Heart left ventricle (tissue), 16 donors: ENCODE results near the gene OR51D1. TPM values are rescaled to one million over a fixed set of nuclear protein-coding genes. Genes with fewer than 3 reads are reported as not detected.

Source experiments
- ATAC-seq, 4 donors: fragments of 200-7000 bp; cut with Tn5 transposase; one replicate each; pipeline ENCODE4 v1.9.1; 2020 to 2022; ENCODE audit warnings: moderate library complexity in 4 of 4, mild to moderate bottlenecking in 3 of 4, moderate number of reproducible peaks in 1 of 4
- DNase-seq, 5 donors: peaks; one replicate each; pipeline ENCODE4 v3.0.0-alpha.2; 2020
- H3K27ac ChIP-seq, 12 donors: fragments of 200-600 bp; sonication (generic) in 4 of 12; one replicate each; pipeline versions ENCODE4 v1.5.0 to v1.8.0; 2016 to 2022; ENCODE audit warnings: mild to moderate bottlenecking in 2 of 12
- H3K27me3 ChIP-seq, 9 donors: fragments of 200-600 bp; sonication (generic) in 2 of 9; one replicate each; pipeline versions ENCODE4 v1.5.1 to v1.8.0; 2016 to 2022; ENCODE audit warnings: mild to moderate bottlenecking in 3 of 9
- H3K36me3 ChIP-seq, 9 donors: fragments of 200-600 bp; sonication (generic) in 2 of 9; one replicate each; pipeline versions ENCODE4 v1.5.0 to v1.8.0; 2018 to 2022; ENCODE audit warnings: mild to moderate bottlenecking in 2 of 9
- H3K4me1 ChIP-seq, 12 donors: fragments of 200-600 bp; sonication (generic) in 4 of 12; one replicate each; pipeline versions ENCODE4 v1.5.0 to v1.8.0; 2016 to 2022; ENCODE audit warnings: mild to moderate bottlenecking in 3 of 12
- H3K4me3 ChIP-seq, 12 donors: fragments of 200-600 bp; sonication (generic) in 4 of 12; one replicate each; pipeline versions ENCODE4 v1.5.0 to v1.8.0; 2017 to 2022; ENCODE audit warnings: mild to moderate bottlenecking in 9 of 12, moderate library complexity in 4 of 12
- H3K9me3 ChIP-seq, 12 donors: fragments of 200-600 bp; sonication (generic) in 4 of 12; one replicate each; pipeline versions ENCODE4 v1.5.0 to v1.8.0; 2016 to 2022; ENCODE audit warnings: mild to moderate bottlenecking in 1 of 12
- POLR2A ChIP-seq, 2 donors: fragments of 450-650 bp; IDR thresholded peaks; one replicate each; pipeline ENCODE4 v1.6.1; 2017; ENCODE audit warnings: antibody characterized with exemption in 2 of 2, mild to moderate bottlenecking in 2 of 2, moderate library complexity in 2 of 2
- WGBS, 4 donors: extraction: QIAGEN DNeasy Blood & Tissue Kit in 2 of 4; methylation state at CpG; one replicate each; pipeline versions ENCODE4 v1.1.5 to v1.1.7; 2013 to 2018; 5-methylcytosine and 5-hydroxymethylcytosine counted together
- intact Hi-C, 10 donors: fragments of 100-400 bp; cut with DNase I; formaldehyde crosslinking; loops; one replicate each; pipeline versions ENCODE4 v1.11.1 to v1.14.2; 2022
- polyA plus RNA-seq, 2 donors: library from polyadenylated mRNA; stranded (reverse); fragments of 200-250 nt; gene quantifications; one replicate each; pipeline ENCODE4 v1.2.3, GENCODE V29; 2013
- total RNA-seq, 9 donors: library from RNA; depleted of rRNA in 2 of 9; stranded (reverse); fragments of >200 nt in 2 of 9; fragmentation: NEBNext Ultra II Directional in 3 of 9; extraction: Animal tissue kit (Norgen Biotek cat#: 25700) in 3 of 9; gene quantifications; one replicate each; pipeline versions ENCODE4 v1.1.0 to v1.2.4, GENCODE V29; 2016 to 2023
- TF ChIP-seq, protein P1 (sequence below), 12 donors: fragments of 200-600 bp; sonication (generic) in 4 of 12; IDR thresholded peaks; one replicate each; pipeline versions ENCODE4 v1.5.0 to v1.8.0; 2018 to 2022; ENCODE audit warnings: antibody characterized with exemption in 12 of 12, mild to moderate bottlenecking in 5 of 12
- donor health status: ischemic (EF 13 %, LVEDD 7.1; RV severe dilation, severe dysfunction).
- donor health status: healthy with polysubstance abuse.
- donor health status: DM: no; HTN: yes; CAD: no.
- donor health status: DM: no; HTN: no; CAD: no.
- donor health status: ischemic (EF 25% LVEDD 6.9; RV normal size, moderate dysfunction).
- donor health status: ischemic (EF 25% LVEDD 5.7; RV mildly dilated, moderate dysfunction).
- donor health status: healthy.
- donor health status: DM: yes; HTN: yes; CAD: no.
- donor health status: ischemic (EF 35%, LVEDD 5.7; RV mildly dilated, moderate dysfunction).
- donor health status: nonischemic (EF 11% LVEDD 7.7; RV severe dilation, severe dysfunction).
- donor health status: DM: yes; HTN: yes; CAD: no.
- donor health status: PGD.
- donor health status: ischemic (EF 29% LVEDD 5.4; RV normal size, mild dysfunction).
- donor health status: nonischemic (EF 23%, LVEDD 6.1; RV moderate dilation, normal function).

The OR51D1 gene
- total and polyA plus RNA-seq, 11 donors, result not detected

DNA sequence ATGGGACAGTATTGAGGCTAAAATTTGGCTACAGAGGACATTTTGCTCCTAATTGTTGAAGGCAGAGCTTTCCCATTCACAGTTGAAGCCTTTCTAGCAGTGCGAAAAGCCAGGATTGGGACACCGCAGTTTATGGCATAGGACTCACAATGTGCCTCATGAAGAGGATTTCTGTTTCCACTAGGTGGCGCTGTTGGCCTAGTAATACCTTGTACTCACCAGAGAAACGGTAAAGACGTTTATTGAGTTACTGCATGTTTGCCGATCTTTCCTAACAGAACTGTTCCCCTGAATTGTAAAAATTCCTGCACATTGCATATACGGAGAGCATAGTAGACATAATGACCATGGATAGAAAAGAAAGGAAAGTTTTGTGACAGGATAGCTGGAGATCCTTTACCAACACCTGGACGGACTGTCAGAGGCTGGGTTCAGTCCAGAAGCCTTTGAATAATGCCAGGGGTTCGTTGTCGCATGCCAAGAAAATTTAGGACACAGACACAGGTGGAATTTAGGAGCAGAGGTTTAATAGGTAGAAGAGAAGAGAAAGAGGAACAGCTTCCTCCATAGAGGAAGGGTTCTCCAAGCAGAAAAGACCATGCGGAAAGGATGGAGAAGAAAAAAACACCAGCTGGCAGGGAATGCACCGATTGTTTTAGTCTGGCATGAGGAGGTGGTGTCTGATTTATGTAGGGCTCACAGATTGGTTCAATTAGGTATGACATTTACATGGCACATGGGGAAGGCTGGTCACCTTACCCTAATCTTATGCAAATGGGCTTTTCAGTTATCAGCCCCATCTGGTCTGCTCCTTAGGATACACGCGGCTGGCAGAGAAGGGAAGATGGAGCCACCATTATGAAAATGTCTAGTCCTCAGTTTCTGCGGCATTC, 10.8 kb upstream of the OR51D1 start:
- H3K4me3 ChIP-seq, result no peak overlapping the region
- no peak for TF ChIP-seq POLR2A (IDR thresholded peaks at IDR 0.05)
- TF ChIP-seq, protein P1, sequence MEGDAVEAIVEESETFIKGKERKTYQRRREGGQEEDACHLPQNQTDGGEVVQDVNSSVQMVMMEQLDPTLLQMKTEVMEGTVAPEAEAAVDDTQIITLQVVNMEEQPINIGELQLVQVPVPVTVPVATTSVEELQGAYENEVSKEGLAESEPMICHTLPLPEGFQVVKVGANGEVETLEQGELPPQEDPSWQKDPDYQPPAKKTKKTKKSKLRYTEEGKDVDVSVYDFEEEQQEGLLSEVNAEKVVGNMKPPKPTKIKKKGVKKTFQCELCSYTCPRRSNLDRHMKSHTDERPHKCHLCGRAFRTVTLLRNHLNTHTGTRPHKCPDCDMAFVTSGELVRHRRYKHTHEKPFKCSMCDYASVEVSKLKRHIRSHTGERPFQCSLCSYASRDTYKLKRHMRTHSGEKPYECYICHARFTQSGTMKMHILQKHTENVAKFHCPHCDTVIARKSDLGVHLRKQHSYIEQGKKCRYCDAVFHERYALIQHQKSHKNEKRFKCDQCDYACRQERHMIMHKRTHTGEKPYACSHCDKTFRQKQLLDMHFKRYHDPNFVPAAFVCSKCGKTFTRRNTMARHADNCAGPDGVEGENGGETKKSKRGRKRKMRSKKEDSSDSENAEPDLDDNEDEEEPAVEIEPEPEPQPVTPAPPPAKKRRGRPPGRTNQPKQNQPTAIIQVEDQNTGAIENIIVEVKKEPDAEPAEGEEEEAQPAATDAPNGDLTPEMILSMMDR (IDR thresholded peaks at IDR 0.05), result peak; percentile 36 to 86 (median 68)
- peaks cover 0 to 11% (median 0%) of the 10 kb centered on the region in 12 donors for H3K9me3 ChIP-seq
- ATAC-seq, result peak in 2 of 4 donors; percentile 72 to 75
- no peaks in the 10 kb centered on the region for H3K4me1 ChIP-seq
- no peaks in the 10 kb centered on the region for H3K36me3 ChIP-seq
- intact Hi-C loops, result loop anchor here in 7 of 10 donors (1.0 to 10.0 kb wide), 6 partner anchors 200 to 758 kb away; partner anchors contain the start of gene OR51M1 (in 6 of the 7)
- H3K27ac ChIP-seq, result no peak overlapping the region
- peak in 4 of 5 donors; percentile 34 to 69 (median 58) for DNase-seq
- WGBS, 4 donors, result 35 to 41% (median 39%) methylated on average over 15 of the region's 15 CpGs
- no peaks in the 10 kb centered on the region for H3K27me3 ChIP-seq

DNA sequence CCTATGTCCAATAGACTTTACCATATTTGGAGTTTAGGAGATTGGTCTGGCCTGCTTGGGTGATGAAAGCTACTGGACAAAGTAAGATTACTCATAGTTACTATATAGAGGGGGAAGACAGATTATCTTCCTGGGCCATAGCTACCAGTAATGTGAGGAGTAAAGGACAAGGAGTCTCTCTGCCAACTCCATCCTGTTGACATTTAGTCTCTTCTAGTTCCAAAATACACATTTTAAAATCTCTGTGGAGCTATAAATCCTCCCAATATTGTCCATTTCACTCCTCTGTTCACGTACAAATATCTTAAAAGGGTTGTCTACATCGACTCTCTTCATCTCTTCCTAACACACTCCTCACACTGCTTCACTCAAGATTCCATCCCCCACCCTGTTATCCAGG, 1.1 kb upstream of the OR51D1 start:
- DNase-seq (no peak), ATAC-seq (no peak)
- Histone ChIP-seq H3K9me3 (no peaks in the 10 kb centered on the region), H3K4me3 (no peak overlapping the region), H3K27ac (no peak overlapping the region), H3K27me3 (peaks cover 0 to 3% (median 0%) of the 10 kb centered on the region in 9 donors), H3K4me1 (peaks cover 0 to 7% (median 2%) of the 10 kb centered on the region in 12 donors), H3K36me3 (no peaks in the 10 kb centered on the region)
- TF ChIP-seq, protein P1 (IDR thresholded peaks at IDR 0.05), result no peak
- no peak for TF ChIP-seq POLR2A (IDR thresholded peaks at IDR 0.05)
- intact Hi-C loops, result loop anchor here in 9 of 10 donors (2.0 to 10.0 kb wide), 6 partner anchors 191 to 1169 kb away; partner anchors contain the start of gene OR52N2 (in 1 of the 9)
- WGBS, 4 donors, result 75 to 87% (median 77%) methylated on average over 2 of the region's 2 CpGs

DNA sequence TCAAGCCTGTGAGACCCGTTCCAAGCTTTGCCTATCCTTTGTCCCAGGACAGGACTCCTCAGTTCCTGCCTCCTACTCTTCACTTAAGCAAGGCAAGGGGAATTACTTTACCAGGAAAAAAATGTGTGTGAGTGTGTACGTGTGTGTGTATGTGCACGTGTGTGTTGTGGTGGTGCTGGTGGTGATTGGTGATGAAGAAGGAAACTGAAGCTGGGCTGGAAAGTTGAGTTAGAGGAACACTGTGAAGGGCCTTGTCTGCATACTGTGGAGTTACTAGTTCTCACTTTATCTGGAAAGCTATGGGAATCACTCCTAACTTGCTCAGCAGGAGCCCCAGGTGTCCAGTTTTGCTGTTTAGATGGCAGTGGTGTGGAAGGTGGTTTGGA, 378 bp downstream of the OR51D1 start:
- WGBS, 4 donors, result 57 to 74% (median 66%) methylated on average over 3 of the region's 3 CpGs
- intact Hi-C loops, result loop anchor here (1.0 to 10.0 kb wide), 8 partner anchors 189 to 1167 kb away; partner anchors contain the start of gene OR52N2 (in 1 of the 10)
- Histone ChIP-seq H3K4me1 (peaks cover 0 to 22% (median 7%) of the 10 kb centered on the region in 12 donors), H3K27me3 (peaks cover 0 to 3% (median 0%) of the 10 kb centered on the region in 9 donors), H3K36me3 (no peaks in the 10 kb centered on the region), H3K4me3 (no peak overlapping the region), H3K9me3 (no peaks in the 10 kb centered on the region), H3K27ac (peak overlapping the region in 2 of 12 donors; percentile 37 to 39)
- no peak for TF ChIP-seq POLR2A (IDR thresholded peaks at IDR 0.05)
- TF ChIP-seq, protein P1 (IDR thresholded peaks at IDR 0.05), result no peak
- ATAC-seq, result peak in 1 of 4 donors; percentile 3
- no peak for DNase-seq

DNA sequence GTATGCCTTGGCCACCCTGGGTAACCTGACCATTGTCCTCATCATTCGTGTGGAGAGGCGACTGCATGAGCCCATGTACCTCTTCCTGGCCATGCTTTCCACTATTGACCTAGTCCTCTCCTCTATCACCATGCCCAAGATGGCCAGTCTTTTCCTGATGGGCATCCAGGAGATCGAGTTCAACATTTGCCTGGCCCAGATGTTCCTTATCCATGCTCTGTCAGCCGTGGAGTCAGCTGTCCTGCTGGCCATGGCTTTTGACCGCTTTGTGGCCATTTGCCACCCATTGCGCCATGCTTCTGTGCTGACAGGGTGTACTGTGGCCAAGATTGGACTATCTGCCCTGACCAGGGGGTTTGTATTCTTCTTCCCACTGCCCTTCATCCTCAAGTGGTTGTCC, 2.7 kb downstream of the OR51D1 start:
- Histone ChIP-seq H3K4me3 (no peak overlapping the region), H3K9me3 (no peaks in the 10 kb centered on the region), H3K4me1 (peaks cover 0 to 38% (median 13%) of the 10 kb centered on the region in 12 donors), H3K27me3 (peaks cover 0 to 3% (median 0%) of the 10 kb centered on the region in 9 donors), H3K27ac (no peak overlapping the region), H3K36me3 (no peaks in the 10 kb centered on the region)
- no peak for DNase-seq
- 94 to 96% (median 95%) methylated on average over 6 of the region's 6 CpGs for WGBS, 4 donors
- intact Hi-C loops, result loop anchor here in 5 of 10 donors (5.0 to 10.0 kb wide), 4 partner anchors 362 to 1165 kb away; partner anchors contain the start of gene OR52N2 (in 1 of the 5)
- no peak for ATAC-seq
- TF ChIP-seq, protein P1 (IDR thresholded peaks at IDR 0.05), result no peak
- no peak for TF ChIP-seq POLR2A (IDR thresholded peaks at IDR 0.05)
